IMR-90 (cell line): ENCODE data around the gene COG4. TPM values are rescaled to one million over a fixed set of nuclear protein-coding genes. Genes with fewer than 3 reads are reported as not detected.

ENCODE experiments used
- ATAC-seq: fragments of 200-7000 bp; cut with Tn5 transposase; 2 replicates; pipeline ENCODE4 v1.9.1; 2020; ENCODE audit warnings: low read depth, mild to moderate bottlenecking, moderate library complexity
- BruUV-seq: library from RNA; stranded (reverse); fragments of 400-500 nt; replicated peaks from 2 replicates; lab custom pipeline; 2021; lab: Mats Ljungman, UMichigan
- CTCF ChIA-PET: fragments of 300-600 bp; formaldehyde crosslinking; extraction: SDS; loops from one replicate; lab custom pipeline; 2021; ENCODE audit warnings: antibody characterized with exemption; lab: Yijun Ruan, JAX
- POLR2A ChIA-PET: fragments of 300-600 bp; sonication (Branson Sonifier 250); formaldehyde crosslinking; loops from one replicate; lab custom pipeline; 2022; ENCODE audit warnings: antibody characterized with exemption; ENCODE audit not compliant: unreplicated experiment; lab: Charles Lee
- DNase-seq: peaks from one replicate; pipeline ENCODE4 v3.0.0; 2013
- H2AFZ ChIP-seq: replicated peaks from 2 replicates; pipeline ENCODE3; 2013; ENCODE audit warnings: low read length, mild to moderate bottlenecking; ENCODE audit not compliant: poor library complexity
- H2AK5ac ChIP-seq: 2 replicates; pipeline ENCODE4 v1.6.1; 2013; ENCODE audit warnings: low read depth, low read length, inconsistent platforms
- H2AK9ac ChIP-seq: replicated peaks from 2 replicates; pipeline ENCODE3; 2013; ENCODE audit warnings: mild to moderate bottlenecking, low read depth, low read length, moderate library complexity; ENCODE audit not compliant: poor library complexity
- H2BK120ac ChIP-seq: 2 replicates; pipeline ENCODE4 v1.6.1; 2013; ENCODE audit warnings: low read depth, low read length, inconsistent platforms
- H2BK15ac ChIP-seq: 3 replicates; pipeline ENCODE4 v1.6.1; 2013; ENCODE audit warnings: low read depth, low read length, inconsistent platforms
- H2BK20ac ChIP-seq: 2 replicates; pipeline ENCODE4 v1.6.1; 2013; ENCODE audit warnings: low read depth, mild to moderate bottlenecking, inconsistent platforms, low read length, moderate library complexity
- H2BK5ac ChIP-seq: 2 replicates; pipeline ENCODE4 v1.6.1; 2013; ENCODE audit warnings: mild to moderate bottlenecking, low read depth, low read length, inconsistent platforms; ENCODE audit not compliant: poor library complexity, severe bottlenecking
- H3K14ac ChIP-seq: replicated peaks from 2 replicates; pipeline ENCODE4 v1.6.1; 2013; ENCODE audit warnings: low read depth, low read length, inconsistent platforms
- H3K18ac ChIP-seq: 2 replicates; pipeline ENCODE4 v1.6.1; 2013; ENCODE audit warnings: low read depth, low read length, control low read depth
- H3K23ac ChIP-seq: 2 replicates; pipeline ENCODE4 v1.6.1; 2013; ENCODE audit warnings: low read depth, low read length, inconsistent platforms
- H3K27ac ChIP-seq: 2 replicates; pipeline ENCODE4 v1.5.1; 2013; ENCODE audit warnings: mild to moderate bottlenecking, control low read depth, low read length; ENCODE audit not compliant: insufficient read depth
- H3K27me3 ChIP-seq: 2 replicates; pipeline ENCODE4 v1.6.1; 2013; ENCODE audit warnings: low read length; ENCODE audit not compliant: control insufficient read depth, insufficient read depth
- H3K36me3 ChIP-seq: 2 replicates; pipeline ENCODE4 v1.6.1; 2013; ENCODE audit warnings: low read length, mixed read lengths; ENCODE audit not compliant: control insufficient read depth, insufficient read depth
- H3K4ac ChIP-seq: 2 replicates; pipeline ENCODE4 v1.6.1; 2013; ENCODE audit warnings: low read depth, low read length, inconsistent platforms
- H3K4me1 ChIP-seq: 2 replicates; pipeline ENCODE4 v1.6.1; 2013; ENCODE audit warnings: low read length, mixed read lengths; ENCODE audit not compliant: control insufficient read depth, insufficient read depth
- H3K4me2 ChIP-seq: 2 replicates; pipeline ENCODE4 v1.6.1; 2013; ENCODE audit warnings: low read depth, mild to moderate bottlenecking, control low read depth, low read length, moderate library complexity
- H3K4me3 ChIP-seq: 2 replicates; pipeline ENCODE4 v1.5.1; 2013; ENCODE audit warnings: low read depth, mild to moderate bottlenecking, control low read depth, low read length, moderate library complexity; ENCODE audit not compliant: insufficient read depth
- H3K56ac ChIP-seq: 2 replicates; pipeline ENCODE4 v1.6.1; 2013; ENCODE audit warnings: low read length, inconsistent platforms; ENCODE audit not compliant: insufficient read depth; ENCODE audit errors: extremely low read depth
- H3K79me1 ChIP-seq, 2 experiments: 2 replicates each; pipeline ENCODE4 v1.6.1; 2013; ENCODE audit warnings: low read length in 2 of 2, inconsistent platforms in 1 of 2, low read depth in 1 of 2
- H3K9ac ChIP-seq: 2 replicates; pipeline ENCODE4 v1.6.1; 2013; ENCODE audit warnings: low read depth, low read length, control low read depth
- H3K9me1 ChIP-seq: 2 replicates; pipeline ENCODE4 v1.6.1; 2013; ENCODE audit warnings: low read length, inconsistent platforms; ENCODE audit not compliant: insufficient read depth
- H3K9me3 ChIP-seq: 2 replicates; pipeline ENCODE4 v1.6.1; 2013; ENCODE audit warnings: low read length; ENCODE audit not compliant: control insufficient read depth, insufficient read depth
- H4K20me1 ChIP-seq: 2 replicates; pipeline ENCODE4 v1.6.1; 2013; ENCODE audit warnings: low read length, inconsistent platforms; ENCODE audit not compliant: insufficient read depth
- H4K5ac ChIP-seq: 2 replicates; pipeline ENCODE4 v1.6.1; 2013; ENCODE audit warnings: mild to moderate bottlenecking, low read depth, low read length, control low read depth
- H4K8ac ChIP-seq, 2 experiments: 2 replicates each; pipeline ENCODE4 v1.6.1; 2013; ENCODE audit warnings: low read depth in 2 of 2, low read length in 2 of 2, control low read depth in 1 of 2, inconsistent platforms in 1 of 2
- H4K91ac ChIP-seq: 2 replicates; pipeline ENCODE4 v1.6.1; 2013; ENCODE audit warnings: low read depth, low read length, inconsistent platforms; ENCODE audit not compliant: insufficient read depth
- BHLHE40 ChIP-seq: fragments of 150-350 bp; IDR thresholded peaks from 2 replicates; pipeline ENCODE4 v1.6.1; 2016; ENCODE audit warnings: mild to moderate bottlenecking, low read depth, low read length
- CEBPB ChIP-seq: IDR thresholded peaks from 2 replicates; pipeline ENCODE4 v1.6.1; 2012; ENCODE audit warnings: low read depth, low read length, improper control_type of control experiment
- CHD1 ChIP-seq: IDR thresholded peaks from 2 replicates; pipeline ENCODE4 v1.6.1; 2012; ENCODE audit warnings: low read depth, low read length, improper control_type of control experiment
- FOS ChIP-seq: fragments of 150-350 bp; IDR thresholded peaks from 2 replicates; pipeline ENCODE4 v1.6.1; 2016; ENCODE audit warnings: low read depth, low read length
- MAFK ChIP-seq: IDR thresholded peaks from 2 replicates; pipeline ENCODE4 v1.6.1; 2012; ENCODE audit warnings: low read depth, low read length, improper control_type of control experiment
- MAZ ChIP-seq: IDR thresholded peaks from 2 replicates; pipeline ENCODE4 v1.6.1; 2012; ENCODE audit warnings: low read depth, mild to moderate bottlenecking, low read length, improper control_type of control experiment, moderate library complexity, borderline replicate concordance
- MXI1 ChIP-seq: IDR thresholded peaks from 2 replicates; pipeline ENCODE4 v1.6.1; 2012; ENCODE audit warnings: low read depth, mild to moderate bottlenecking, low read length, moderate library complexity, borderline replicate concordance
- NFE2L2 ChIP-seq: fragments of 150-350 bp; IDR thresholded peaks from 2 replicates; pipeline ENCODE4 v1.6.1; 2016; ENCODE audit warnings: low read depth, mild to moderate bottlenecking, low read length
- POLR2A ChIP-seq: IDR thresholded peaks from 2 replicates; pipeline ENCODE4 v1.6.1; 2012; ENCODE audit warnings: mild to moderate bottlenecking, low read depth, low read length
- RAD21 ChIP-seq: IDR thresholded peaks from 2 replicates; pipeline ENCODE4 v1.6.1; 2012; ENCODE audit warnings: low read length, improper control_type of control experiment
- RCOR1 ChIP-seq: IDR thresholded peaks from 2 replicates; pipeline ENCODE4 v1.6.1; 2012; ENCODE audit warnings: mild to moderate bottlenecking, low read length, improper control_type of control experiment; ENCODE audit not compliant: insufficient replicate concordance
- SMC3 ChIP-seq: fragments of 150-350 bp; IDR thresholded peaks from 2 replicates; pipeline ENCODE4 v1.6.1; 2016; ENCODE audit warnings: low read depth, mild to moderate bottlenecking, antibody characterized with exemption, low read length, moderate library complexity
- WGBS, 2 experiments: methylation state at CpG; one replicate each; pipeline versions ENCODE4 v1.1.5 to v1.1.7; 2013; ENCODE audit warnings: missing lambda C conversion rate in 2 of 2; ENCODE audit not compliant: insufficient read length in 1 of 2; ENCODE audit errors: extremely low coverage in 2 of 2; 5-methylcytosine and 5-hydroxymethylcytosine counted together
- dilution Hi-C: fragments of 300-500 bp; cut with HindIII; formaldehyde crosslinking; loops from one replicate; pipeline ENCODE4 v1.14.3; 2018; ENCODE audit warnings: low sequenced_read_pairs; ENCODE audit not compliant: unreplicated experiment
- in situ Hi-C: fragments of 300-500 bp; cut with MboI; formaldehyde crosslinking; loops from 3 replicates; pipeline ENCODE4 v1.14.3; 2019; ENCODE audit warnings: low sequenced_read_pairs, inconsistent platforms, mixed read lengths
- intact Hi-C: fragments of 100-400 bp; cut with micrococcal nuclease; formaldehyde crosslinking; loops from 2 replicates; pipeline ENCODE4 v1.10.0; 2022
- polyA plus RNA-seq, 3 experiments: library from polyadenylated mRNA; depleted of rRNA; stranded (reverse); fragments of >200 nt; gene quantifications; 2 replicates each; pipeline ENCODE4 v1.2.3, GENCODE V29; 2012; ENCODE audit warnings: low replicate concordance in 1 of 3
- total RNA-seq: library from RNA; depleted of rRNA; stranded (reverse); fragments of >200 nt; gene quantifications from 2 replicates; pipeline ENCODE4 v1.2.3, GENCODE V29; 2012
- TF ChIP-seq, protein P1 (sequence below): conservative IDR thresholded peaks from 2 replicates; pipeline ENCODE4 v1.5.1; 2012; ENCODE audit warnings: mild to moderate bottlenecking, low read depth, low read length, improper control_type of control experiment

COG4 gene
- total and polyA plus RNA-seq, 2 of the 4 experiments (the other 2 are of a cell fraction) = 47.5 to 96.1 TPM

DNA sequence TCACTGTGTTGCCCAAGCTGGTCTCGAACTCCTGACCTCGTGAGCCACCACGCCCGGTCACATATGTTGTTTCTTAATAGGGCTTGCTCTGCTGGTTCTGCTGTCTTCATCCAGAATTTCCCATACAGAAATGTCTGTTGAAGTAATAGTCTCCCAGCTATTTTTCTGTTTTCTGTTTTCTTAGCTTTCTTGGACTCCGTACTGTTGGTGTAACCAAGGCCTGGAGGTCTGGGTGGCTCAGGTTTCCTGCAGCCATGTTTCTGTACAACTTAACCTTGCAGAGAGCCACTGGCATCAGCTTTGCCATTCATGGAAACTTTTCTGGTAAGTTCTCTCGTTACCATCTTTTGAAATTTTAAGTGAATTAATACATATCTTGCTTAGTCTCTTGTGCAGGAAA, 3.0 kb upstream of the COG4 start:
- Histone ChIP-seq H3K9me3 (no peaks in the 10 kb centered on the region), H3K36me3 (peaks cover 24% of the 10 kb centered on the region), H3K9ac (no peak overlapping the region), H3K4me1 (peaks cover 6% of the 10 kb centered on the region), H3K4ac (no peak overlapping the region), H4K5ac (no peak overlapping the region), H3K27ac (no peak overlapping the region), H2BK20ac (no peak overlapping the region), H3K56ac (no peak overlapping the region), H4K8ac (no peak overlapping the region), H3K14ac (no peak overlapping the region), H4K20me1 (peaks cover 55% of the 10 kb centered on the region), H3K23ac (no peak overlapping the region), H3K9me1 (peaks cover 3% of the 10 kb centered on the region; the same call in 1 of the 2 replicates), H3K4me2 (peak overlapping the region; percentile 61), H2AFZ (no peak overlapping the region), H2AK5ac (no peak overlapping the region), H2BK120ac (no peak overlapping the region), H3K27me3 (no peaks in the 10 kb centered on the region), H3K4me3 (no peak overlapping the region), H2BK5ac (no peak overlapping the region), H3K79me1 (peaks cover 8 to 49% of the 10 kb centered on the region in 2 experiments; a peak in 3 of 4 replicates), H2AK9ac (no peak overlapping the region), H2BK15ac (no peak overlapping the region), H3K18ac (no peak overlapping the region), H4K91ac (no peak overlapping the region)
- ChIA-PET POLR2A (no interaction called here), CTCF (no interaction called here)
- dilution Hi-C loops = no loop called here
- 90% methylated on average over 2 of the region's 6 CpGs; no CpG with 5 or more reads in 1 of the 2 experiments for WGBS, 2 experiments
- BruUV-seq = no TSS peak
- intact Hi-C loops = no loop called here
- DNase-seq = no peak
- ATAC-seq = no peak
- TF ChIP-seq, protein P1, sequence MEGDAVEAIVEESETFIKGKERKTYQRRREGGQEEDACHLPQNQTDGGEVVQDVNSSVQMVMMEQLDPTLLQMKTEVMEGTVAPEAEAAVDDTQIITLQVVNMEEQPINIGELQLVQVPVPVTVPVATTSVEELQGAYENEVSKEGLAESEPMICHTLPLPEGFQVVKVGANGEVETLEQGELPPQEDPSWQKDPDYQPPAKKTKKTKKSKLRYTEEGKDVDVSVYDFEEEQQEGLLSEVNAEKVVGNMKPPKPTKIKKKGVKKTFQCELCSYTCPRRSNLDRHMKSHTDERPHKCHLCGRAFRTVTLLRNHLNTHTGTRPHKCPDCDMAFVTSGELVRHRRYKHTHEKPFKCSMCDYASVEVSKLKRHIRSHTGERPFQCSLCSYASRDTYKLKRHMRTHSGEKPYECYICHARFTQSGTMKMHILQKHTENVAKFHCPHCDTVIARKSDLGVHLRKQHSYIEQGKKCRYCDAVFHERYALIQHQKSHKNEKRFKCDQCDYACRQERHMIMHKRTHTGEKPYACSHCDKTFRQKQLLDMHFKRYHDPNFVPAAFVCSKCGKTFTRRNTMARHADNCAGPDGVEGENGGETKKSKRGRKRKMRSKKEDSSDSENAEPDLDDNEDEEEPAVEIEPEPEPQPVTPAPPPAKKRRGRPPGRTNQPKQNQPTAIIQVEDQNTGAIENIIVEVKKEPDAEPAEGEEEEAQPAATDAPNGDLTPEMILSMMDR = no peak
- TF ChIP-seq SMC3 = no peak
- TF ChIP-seq MAFK = no peak
- no peak for TF ChIP-seq MXI1
- TF ChIP-seq POLR2A = no peak
- TF ChIP-seq CEBPB = no peak
- no peak for TF ChIP-seq RCOR1
- no peak for TF ChIP-seq CHD1
- TF ChIP-seq BHLHE40 = no peak
- no peak for TF ChIP-seq MAZ
- TF ChIP-seq RAD21 = no peak
- TF ChIP-seq FOS = no peak
- TF ChIP-seq NFE2L2 = no peak
- in situ Hi-C loops = no loop called here
